ENCODE results near the gene ZNF558.
"Not testable (repeated sequence)": the region's sequence is repeated elsewhere in the genome, so short reads cannot be mapped to it uniquely, and the experiment has no call there.

ZNF558 gene

GRCh38 chr19:8794823-8795222 is 37.3 kb downstream of the ZNF558 start:
- no peaks in the 10 kb centered on the region for H3K27me3 Mint-ChIP-seq (ENCODE audit: low read depth, poor library complexity)
- peaks cover 62% of the 10 kb centered on the region for H3K9me3 Mint-ChIP-seq
- no peak overlapping the region for H3K4me3 Mint-ChIP-seq
- no peaks in the 10 kb centered on the region for H3K4me1 Mint-ChIP-seq
- no peak overlapping the region for H3K27ac Mint-ChIP-seq
- no peak for DNase-seq
- H3K36me3 Mint-ChIP-seq (ENCODE audit: low read depth): no peaks in the 10 kb centered on the region
- no peak for TF ChIP-seq CTCF (IDR thresholded peaks at IDR 0.05)

GRCh38 chr19:8773587-8773986 is 58.5 kb downstream of the ZNF558 start:
- not testable (repeated sequence) for H3K9me3 Mint-ChIP-seq; H3K4me1 Mint-ChIP-seq; H3K27ac Mint-ChIP-seq; H3K4me3 Mint-ChIP-seq; H3K36me3 Mint-ChIP-seq (ENCODE audit: low read depth); H3K27me3 Mint-ChIP-seq (ENCODE audit: low read depth, poor library complexity); DNase-seq

- not testable (repeated sequence) for H3K4me1 Mint-ChIP-seq; H3K9me3 Mint-ChIP-seq; H3K36me3 Mint-ChIP-seq (ENCODE audit: low read depth); DNase-seq; H3K27ac Mint-ChIP-seq; H3K27me3 Mint-ChIP-seq (ENCODE audit: low read depth, poor library complexity); H3K4me3 Mint-ChIP-seq
These were observed 62.8 kb downstream of the ZNF558 start for GRCh38 chr19:8769265-8769664.

GRCh38 chr19:8767257-8767656 is 64.8 kb downstream of the ZNF558 start:
- not testable (repeated sequence) for H3K27me3 Mint-ChIP-seq (ENCODE audit: low read depth, poor library complexity); H3K36me3 Mint-ChIP-seq (ENCODE audit: low read depth); H3K4me3 Mint-ChIP-seq; H3K9me3 Mint-ChIP-seq; H3K4me1 Mint-ChIP-seq; H3K27ac Mint-ChIP-seq; DNase-seq

Measured in nephron progenitor cell (in vitro differentiated cells).